K562 (cell line): ENCODE measurements around the gene ZMYND8. TPM values are rescaled to one million over a fixed set of nuclear protein-coding genes. Genes with fewer than 3 reads are reported as not detected.

ENCODE experiments used
- HDAC3 ChIP-seq: fragments of 450-650 bp; IDR thresholded peaks from 2 replicates; pipeline ENCODE4 v1.6.1; 2018; ENCODE audit warnings: borderline replicate concordance, mild to moderate bottlenecking, moderate library complexity; ENCODE audit not compliant: partially characterized antibody
- HNRNPL ChIP-seq: fragments of 200-400 bp; formaldehyde crosslinking; IDR thresholded peaks from 2 replicates; pipeline ENCODE4 v1.6.1; 2017; ENCODE audit warnings: low read depth, mild to moderate bottlenecking, low read length
- ILF3 ChIP-seq: fragments of 450-650 bp; IDR thresholded peaks from 2 replicates; pipeline ENCODE4 v1.6.1; 2018; ENCODE audit warnings: antibody characterized with exemption, mild to moderate bottlenecking, moderate library complexity, borderline replicate concordance
- L3MBTL2 ChIP-seq: fragments of 450-650 bp; IDR thresholded peaks from 2 replicates; pipeline ENCODE4 v1.6.1; 2016; ENCODE audit warnings: mild to moderate bottlenecking, moderate library complexity
- LARP7 ChIP-seq: fragments of 450-650 bp; IDR thresholded peaks from 2 replicates; pipeline ENCODE4 v1.6.1; 2016
- MAFK ChIP-seq: IDR thresholded peaks from 2 replicates; pipeline ENCODE4 v1.6.1; 2011; ENCODE audit warnings: low read length, improper control_type of control experiment
- MYNN ChIP-seq, 2 experiments: sonication (generic); formaldehyde crosslinking in 1 of 2; IDR thresholded peaks; 2 replicates each; pipeline versions ENCODE4 v1.5.0 to v1.6.1; 2016 to 2020; ENCODE audit warnings: antibody characterized with exemption in 1 of 2, missing genetic modification reagents in 1 of 2
- OTX1 ChIP-seq: fragments of 450-650 bp; formaldehyde crosslinking; IDR thresholded peaks from 2 replicates; pipeline ENCODE4 v1.4.0; 2022; ENCODE audit warnings: mild to moderate bottlenecking
- POLR2G ChIP-seq: fragments of 200-400 bp; formaldehyde crosslinking; IDR thresholded peaks from 2 replicates; pipeline ENCODE4 v1.6.1; 2017; ENCODE audit warnings: low read depth, mild to moderate bottlenecking, antibody characterized with exemption, low read length, moderate library complexity
- POLR3A ChIP-seq: IDR thresholded peaks from 2 replicates; pipeline ENCODE4 v1.6.1; 2011; ENCODE audit warnings: borderline replicate concordance, mild to moderate bottlenecking, moderate library complexity; ENCODE audit not compliant: insufficient read length, insufficient read depth; ENCODE audit errors: extremely low read depth
- RB1 ChIP-seq: fragments of 450-650 bp; IDR thresholded peaks from 2 replicates; pipeline ENCODE4 v1.6.1; 2017; ENCODE audit warnings: low read depth, mild to moderate bottlenecking
- RNF2 ChIP-seq: sonication (generic); IDR thresholded peaks from 2 replicates; pipeline ENCODE4 v1.6.1; 2016
- SMAD3 ChIP-seq: fragments of 450-650 bp; formaldehyde crosslinking; conservative IDR thresholded peaks from 2 replicates; pipeline ENCODE4 v1.4.0; 2020; ENCODE audit warnings: mild to moderate bottlenecking
- SP1 ChIP-seq: sonication (generic); formaldehyde crosslinking; IDR thresholded peaks from 2 replicates; pipeline ENCODE4 v1.8.1; 2022; ENCODE audit warnings: mild to moderate bottlenecking, missing genetic modification reagents
- ZBTB2 ChIP-seq: fragments of 450-650 bp; IDR thresholded peaks from 2 replicates; pipeline ENCODE4 v1.6.1; 2016; ENCODE audit warnings: antibody characterized with exemption
- ZNF395 ChIP-seq: fragments of 200-800 bp; sonication (Bioruptor generic); IDR thresholded peaks from 2 replicates; pipeline ENCODE4 v1.6.1; 2017; ENCODE audit warnings: missing genetic modification characterization, missing compliant biosample characterization
- polyA plus RNA-seq, 8 experiments: library from polyadenylated mRNA; depleted of rRNA in 4 of 8; stranded (reverse) in 5 of 8; unstranded in 3 of 8; fragments of >200 nt; fragmentation: Nextera tagmentation in 2 of 8; fragmentation: Illumina TruSeq in 1 of 8; extraction: Ambion mirVana in 2 of 8; extraction: Trizol in 1 of 8; gene quantifications; 2 replicates each; pipeline versions ENCODE4 v1.2.1 to v1.2.3, GENCODE V29; 2011 to 2014; ENCODE audit warnings: inconsistent platforms in 1 of 8, missing spikeins in 1 of 8
- total RNA-seq, 7 experiments: library from RNA; depleted of rRNA in 6 of 7; stranded (reverse); fragments of >200 nt in 6 of 7; fragmentation: Illumina TruSeq in 2 of 7; extraction: Trizol in 2 of 7; gene quantifications; 2 replicates each; pipeline versions ENCODE4 v1.2.1 to v1.2.3, GENCODE V29; 2011 to 2021; ENCODE audit warnings: low replicate concordance in 1 of 7
- TF ChIP-seq, protein P1 (sequence below), 2 experiments: IDR thresholded peaks; 2 replicates each; pipeline ENCODE4 v1.6.1; 2012; ENCODE audit warnings: improper control_type of control experiment in 2 of 2, low read depth in 2 of 2, low read length in 2 of 2, borderline replicate concordance in 1 of 2
- TF ChIP-seq, protein P2 (sequence below): sonication (generic); formaldehyde crosslinking; IDR thresholded peaks from 2 replicates; pipeline ENCODE4 v1.9.0; 2022; ENCODE audit warnings: mild to moderate bottlenecking, missing genetic modification reagents
- TF ChIP-seq, protein P3 (sequence below), 2 experiments: fragments of 450-650 bp; conservative IDR thresholded peaks; 2 replicates each; pipeline ENCODE4 v1.6.1; 2017; ENCODE audit warnings: mild to moderate bottlenecking in 2 of 2, moderate library complexity in 2 of 2

Gene ZMYND8
- total and polyA plus RNA-seq, 9 of the 15 experiments (the other 6 are each of a cell fraction or from before 2014, with no cell fraction given), result 31.8 to 148 (median 71.9) TPM

- TF ChIP-seq L3MBTL2 (peak; percentile 66), ZNF395 (peak; percentile 86), RB1 (no peak), POLR2G (no peak), RNF2 (peak; percentile 73; the same call in 1 of the 2 replicates), LARP7 (0 out of 2 replicates have a peak, but pooled peaks have one; percentile 12), ZBTB2 (peak; percentile 78), MAFK (peak; percentile 83), MYNN (IDR thresholded peaks at IDR 0.05) (peak; percentile 92), MYNN (CRISPR knock-in tag; IDR thresholded peaks at IDR 0.05) (no peak), SMAD3 (CRISPR knock-in tag) (0 out of 2 replicates have a peak, but pooled peaks have one; percentile 60), HDAC3 (peak; percentile 83), SP1 (peak; percentile 70), HNRNPL (no peak), POLR3A (no peak), ILF3 (no peak), OTX1 (CRISPR knock-in tag) (peak; percentile 89; the same call in 1 of the 2 replicates)
- TF ChIP-seq, protein P1, sequence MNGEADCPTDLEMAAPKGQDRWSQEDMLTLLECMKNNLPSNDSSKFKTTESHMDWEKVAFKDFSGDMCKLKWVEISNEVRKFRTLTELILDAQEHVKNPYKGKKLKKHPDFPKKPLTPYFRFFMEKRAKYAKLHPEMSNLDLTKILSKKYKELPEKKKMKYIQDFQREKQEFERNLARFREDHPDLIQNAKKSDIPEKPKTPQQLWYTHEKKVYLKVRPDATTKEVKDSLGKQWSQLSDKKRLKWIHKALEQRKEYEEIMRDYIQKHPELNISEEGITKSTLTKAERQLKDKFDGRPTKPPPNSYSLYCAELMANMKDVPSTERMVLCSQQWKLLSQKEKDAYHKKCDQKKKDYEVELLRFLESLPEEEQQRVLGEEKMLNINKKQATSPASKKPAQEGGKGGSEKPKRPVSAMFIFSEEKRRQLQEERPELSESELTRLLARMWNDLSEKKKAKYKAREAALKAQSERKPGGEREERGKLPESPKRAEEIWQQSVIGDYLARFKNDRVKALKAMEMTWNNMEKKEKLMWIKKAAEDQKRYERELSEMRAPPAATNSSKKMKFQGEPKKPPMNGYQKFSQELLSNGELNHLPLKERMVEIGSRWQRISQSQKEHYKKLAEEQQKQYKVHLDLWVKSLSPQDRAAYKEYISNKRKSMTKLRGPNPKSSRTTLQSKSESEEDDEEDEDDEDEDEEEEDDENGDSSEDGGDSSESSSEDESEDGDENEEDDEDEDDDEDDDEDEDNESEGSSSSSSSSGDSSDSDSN (IDR thresholded peaks at IDR 0.05; ENCODE audit: borderline replicate concordance in 1 of 2, low read depth in 2 of 2, low read length in 2 of 2), result 0 out of 4 replicates have a peak, but pooled peaks of 1 of the 2 experiments have one; percentile 60
- TF ChIP-seq, protein P2, sequence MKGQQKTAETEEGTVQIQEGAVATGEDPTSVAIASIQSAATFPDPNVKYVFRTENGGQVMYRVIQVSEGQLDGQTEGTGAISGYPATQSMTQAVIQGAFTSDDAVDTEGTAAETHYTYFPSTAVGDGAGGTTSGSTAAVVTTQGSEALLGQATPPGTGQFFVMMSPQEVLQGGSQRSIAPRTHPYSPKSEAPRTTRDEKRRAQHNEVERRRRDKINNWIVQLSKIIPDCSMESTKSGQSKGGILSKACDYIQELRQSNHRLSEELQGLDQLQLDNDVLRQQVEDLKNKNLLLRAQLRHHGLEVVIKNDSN, result peak; percentile 60
- TF ChIP-seq, protein P3, sequence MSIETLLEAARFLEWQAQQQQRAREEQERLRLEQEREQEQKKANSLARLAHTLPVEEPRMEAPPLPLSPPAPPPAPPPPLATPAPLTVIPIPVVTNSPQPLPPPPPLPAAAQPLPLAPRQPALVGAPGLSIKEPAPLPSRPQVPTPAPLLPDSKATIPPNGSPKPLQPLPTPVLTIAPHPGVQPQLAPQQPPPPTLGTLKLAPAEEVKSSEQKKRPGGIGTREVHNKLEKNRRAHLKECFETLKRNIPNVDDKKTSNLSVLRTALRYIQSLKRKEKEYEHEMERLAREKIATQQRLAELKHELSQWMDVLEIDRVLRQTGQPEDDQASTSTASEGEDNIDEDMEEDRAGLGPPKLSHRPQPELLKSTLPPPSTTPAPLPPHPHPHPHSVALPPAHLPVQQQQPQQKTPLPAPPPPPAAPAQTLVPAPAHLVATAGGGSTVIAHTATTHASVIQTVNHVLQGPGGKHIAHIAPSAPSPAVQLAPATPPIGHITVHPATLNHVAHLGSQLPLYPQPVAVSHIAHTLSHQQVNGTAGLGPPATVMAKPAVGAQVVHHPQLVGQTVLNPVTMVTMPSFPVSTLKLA (conservative IDR thresholded peaks at IDR 0.05), result peak; percentile 52 to 85
Measured at GRCh38 chr20:47330933-47331708, 25.4 kb downstream of the ZMYND8 start (continued).
